KMS-11 (cell line): ENCODE results near the gene CLEC4G.

Source experiments
- H2AFZ ChIP-seq: fragments of 200-600 bp; sonication (generic); 2 replicates; pipeline ENCODE4 v1.6.1; 2016; ENCODE audit warnings: antibody characterized with exemption, mixed run types, low read depth
- H3K27ac ChIP-seq: fragments of 200-600 bp; sonication (generic); 2 replicates; pipeline ENCODE4 v1.6.1; 2016; ENCODE audit warnings: mild to moderate bottlenecking, mixed run types
- H3K27me3 ChIP-seq: fragments of 200-600 bp; sonication (generic); 2 replicates; pipeline ENCODE4 v1.6.1; 2017; ENCODE audit warnings: mild to moderate bottlenecking, low read depth, mixed run types, moderate library complexity; ENCODE audit not compliant: insufficient read depth
- H3K36me3 ChIP-seq: fragments of 200-600 bp; sonication (generic); 2 replicates; pipeline ENCODE4 v1.6.1; 2017; ENCODE audit warnings: mild to moderate bottlenecking, mixed run types; ENCODE audit not compliant: insufficient read depth
- H3K4me1 ChIP-seq: fragments of 200-600 bp; sonication (generic); 2 replicates; pipeline ENCODE4 v1.6.1; 2016; ENCODE audit warnings: mild to moderate bottlenecking, low read depth, mixed run types; ENCODE audit not compliant: poor library complexity, severe bottlenecking
- H3K4me2 ChIP-seq: fragments of 200-600 bp; sonication (generic); 2 replicates; pipeline ENCODE4 v1.7.0; 2016; ENCODE audit warnings: mild to moderate bottlenecking, mixed run types
- H3K4me3 ChIP-seq: fragments of 200-600 bp; sonication (generic); IDR thresholded peaks from 2 replicates; pipeline ENCODE4 v1.6.1; 2017; ENCODE audit warnings: low read depth, low read length, mixed read lengths; ENCODE audit not compliant: insufficient read depth
- H3K79me2 ChIP-seq: fragments of 200-600 bp; sonication (generic); 2 replicates; pipeline ENCODE4 v1.6.1; 2016; ENCODE audit warnings: low read depth, mixed run types; ENCODE audit not compliant: insufficient read depth
- H3K9ac ChIP-seq: fragments of 200-600 bp; sonication (generic); 2 replicates; pipeline ENCODE4 v1.6.1; 2016; ENCODE audit warnings: mild to moderate bottlenecking, mixed run types
- H4K20me1 ChIP-seq: fragments of 200-600 bp; sonication (generic); 2 replicates; pipeline ENCODE4 v1.6.1; 2016; ENCODE audit warnings: mild to moderate bottlenecking, mixed run types; ENCODE audit not compliant: insufficient read depth
- TF ChIP-seq, protein P1 (sequence below): fragments of 200-600 bp; sonication (generic); conservative IDR thresholded peaks from 2 replicates; pipeline ENCODE4 v1.6.1; 2017; ENCODE audit warnings: low read depth, mild to moderate bottlenecking, antibody characterized with exemption, low read length, moderate library complexity, mixed read lengths

The CLEC4G gene

DNA sequence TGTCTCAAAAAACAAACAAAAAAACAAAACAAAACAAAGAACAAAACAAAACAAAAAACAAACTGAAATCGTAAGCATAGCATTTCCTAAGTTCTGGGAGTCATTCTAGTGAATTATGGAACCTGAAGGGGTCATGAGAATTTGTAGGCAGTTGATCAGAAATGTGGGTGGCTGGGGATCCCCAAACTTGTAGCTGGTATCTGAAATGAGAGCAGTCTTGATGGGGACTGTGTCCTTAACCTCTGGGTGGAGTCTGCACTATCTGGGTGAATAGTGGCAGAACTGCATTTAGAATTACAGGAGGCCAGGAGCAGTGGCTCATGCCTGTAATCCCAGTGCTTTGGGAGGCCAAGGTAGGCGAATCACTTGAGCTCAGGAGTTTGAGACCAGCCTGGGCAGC lies 6.1 kb downstream of the CLEC4G start:
- H3K4me3 ChIP-seq = no peak overlapping the region
- TF ChIP-seq, protein P1, sequence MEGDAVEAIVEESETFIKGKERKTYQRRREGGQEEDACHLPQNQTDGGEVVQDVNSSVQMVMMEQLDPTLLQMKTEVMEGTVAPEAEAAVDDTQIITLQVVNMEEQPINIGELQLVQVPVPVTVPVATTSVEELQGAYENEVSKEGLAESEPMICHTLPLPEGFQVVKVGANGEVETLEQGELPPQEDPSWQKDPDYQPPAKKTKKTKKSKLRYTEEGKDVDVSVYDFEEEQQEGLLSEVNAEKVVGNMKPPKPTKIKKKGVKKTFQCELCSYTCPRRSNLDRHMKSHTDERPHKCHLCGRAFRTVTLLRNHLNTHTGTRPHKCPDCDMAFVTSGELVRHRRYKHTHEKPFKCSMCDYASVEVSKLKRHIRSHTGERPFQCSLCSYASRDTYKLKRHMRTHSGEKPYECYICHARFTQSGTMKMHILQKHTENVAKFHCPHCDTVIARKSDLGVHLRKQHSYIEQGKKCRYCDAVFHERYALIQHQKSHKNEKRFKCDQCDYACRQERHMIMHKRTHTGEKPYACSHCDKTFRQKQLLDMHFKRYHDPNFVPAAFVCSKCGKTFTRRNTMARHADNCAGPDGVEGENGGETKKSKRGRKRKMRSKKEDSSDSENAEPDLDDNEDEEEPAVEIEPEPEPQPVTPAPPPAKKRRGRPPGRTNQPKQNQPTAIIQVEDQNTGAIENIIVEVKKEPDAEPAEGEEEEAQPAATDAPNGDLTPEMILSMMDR = no peak
- H3K4me2 ChIP-seq = no peak overlapping the region
- H2AFZ ChIP-seq = no peak overlapping the region
- H3K27ac ChIP-seq = no peak overlapping the region
- no peaks in the 10 kb centered on the region for H3K4me1 ChIP-seq
- no peaks in the 10 kb centered on the region for H3K79me2 ChIP-seq
- H3K27me3 ChIP-seq = peaks cover 74% of the 10 kb centered on the region
- no peaks in the 10 kb centered on the region for H3K36me3 ChIP-seq
- H4K20me1 ChIP-seq = no peaks in the 10 kb centered on the region
- H3K9ac ChIP-seq = no peak overlapping the region

DNA sequence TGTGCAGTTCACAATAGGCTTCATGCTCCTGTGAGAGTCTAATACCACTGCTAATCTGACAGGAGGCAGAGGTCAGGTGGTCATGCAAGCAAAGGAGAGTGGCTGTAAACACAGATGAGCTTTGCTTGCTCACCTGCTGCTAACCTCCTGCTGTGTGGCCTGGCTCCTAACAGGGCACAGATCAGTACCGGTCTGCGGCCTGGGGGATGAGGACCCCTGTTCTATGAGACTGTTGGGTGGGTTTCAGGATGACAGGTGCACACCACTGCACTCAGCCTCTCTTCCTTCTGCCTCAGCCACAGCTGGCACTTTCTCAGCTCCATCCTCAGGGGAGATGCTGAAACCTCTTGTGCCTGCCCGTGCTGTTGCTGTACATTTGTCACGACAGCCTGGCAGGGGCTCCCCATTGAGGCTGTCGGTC lies 9.7 kb downstream of the CLEC4G start:
- no peak overlapping the region for H3K27ac ChIP-seq
- no peak overlapping the region for H3K4me2 ChIP-seq
- no peak overlapping the region for H2AFZ ChIP-seq
- no peaks in the 10 kb centered on the region for H4K20me1 ChIP-seq
- TF ChIP-seq, protein P1 = no peak
- H3K79me2 ChIP-seq = no peaks in the 10 kb centered on the region
- no peaks in the 10 kb centered on the region for H3K36me3 ChIP-seq
- no peak overlapping the region for H3K9ac ChIP-seq
- H3K4me1 ChIP-seq = no peaks in the 10 kb centered on the region
- H3K4me3 ChIP-seq = no peak overlapping the region
- H3K27me3 ChIP-seq = peaks cover 61% of the 10 kb centered on the region

DNA sequence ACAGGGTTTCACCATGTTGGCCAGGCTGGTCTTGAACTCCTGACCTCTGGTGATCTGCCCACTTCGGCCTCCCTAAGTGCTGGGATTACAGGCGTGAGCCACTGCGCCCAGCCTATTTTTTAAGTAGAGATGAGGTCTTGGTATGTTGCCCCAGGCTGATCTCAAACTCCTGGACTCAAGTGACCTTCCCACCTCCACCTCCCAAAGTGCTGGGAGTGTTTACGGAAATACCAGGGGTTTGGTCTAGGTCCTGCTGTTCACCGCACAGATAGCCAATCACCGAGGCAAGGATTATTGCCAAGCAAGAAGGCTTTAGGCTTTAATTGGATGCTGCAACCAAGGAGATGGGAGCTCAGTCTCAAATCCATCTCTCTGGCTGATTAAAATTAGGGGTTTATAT lies 11.6 kb downstream of the CLEC4G start:
- H3K9ac ChIP-seq = no peak overlapping the region
- H4K20me1 ChIP-seq = no peaks in the 10 kb centered on the region
- no peaks in the 10 kb centered on the region for H3K36me3 ChIP-seq
- no peak overlapping the region for H3K27ac ChIP-seq
- TF ChIP-seq, protein P1 = no peak
- no peak overlapping the region for H3K4me3 ChIP-seq
- no peak overlapping the region for H2AFZ ChIP-seq
- H3K27me3 ChIP-seq = peaks cover 50% of the 10 kb centered on the region
- no peaks in the 10 kb centered on the region for H3K79me2 ChIP-seq
- no peak overlapping the region for H3K4me2 ChIP-seq
- no peaks in the 10 kb centered on the region for H3K4me1 ChIP-seq

DNA sequence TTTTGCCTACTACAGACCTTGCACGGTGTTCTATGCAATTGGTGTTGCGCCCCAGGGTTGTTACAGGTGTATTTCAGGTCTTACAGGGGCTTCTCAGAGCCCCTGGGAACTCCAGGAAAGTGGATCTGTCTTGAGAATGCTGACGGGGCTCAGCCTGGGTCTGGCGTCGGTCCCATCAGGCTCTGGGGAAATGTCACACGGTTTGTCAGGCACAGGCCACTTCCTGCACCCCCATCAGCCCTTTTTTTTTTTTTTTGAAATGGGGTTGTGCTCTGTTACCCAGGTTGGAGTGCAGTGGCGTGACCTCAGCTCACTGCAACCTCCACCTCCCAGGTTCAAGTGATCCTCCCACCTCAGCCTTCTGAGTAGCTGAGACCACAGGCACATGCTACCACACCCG lies 13.2 kb downstream of the CLEC4G start:
- H3K4me2 ChIP-seq = no peak overlapping the region
- H2AFZ ChIP-seq = no peak overlapping the region
- H3K27me3 ChIP-seq = peaks cover 42% of the 10 kb centered on the region
- H4K20me1 ChIP-seq = no peaks in the 10 kb centered on the region
- no peak overlapping the region for H3K27ac ChIP-seq
- no peaks in the 10 kb centered on the region for H3K36me3 ChIP-seq
- no peaks in the 10 kb centered on the region for H3K79me2 ChIP-seq
- H3K9ac ChIP-seq = no peak overlapping the region
- no peaks in the 10 kb centered on the region for H3K4me1 ChIP-seq
- TF ChIP-seq, protein P1 = no peak
- H3K4me3 ChIP-seq = no peak overlapping the region
